K562 (cell line): ENCODE data around the gene MYEF2. TPM values are rescaled to one million over a fixed set of nuclear protein-coding genes. Genes with fewer than 3 reads are reported as not detected.
A peak's percentile ranks its signal among the peaks of the same experiment; 100 is the strongest.

Experiments used
- ATAC-seq: fragments of 200-7000 bp; cut with Tn5 transposase; 3 replicates; pipeline ENCODE4 v1.9.1; 2020; ENCODE audit warnings: moderate library complexity
- BruUV-seq: library from RNA; stranded (reverse); fragments of 400-500 nt; replicated peaks from 2 replicates; lab custom pipeline; 2021; lab: Mats Ljungman, UMichigan
- CTCF ChIA-PET: fragments of 300-600 bp; formaldehyde crosslinking; extraction: SDS; loops from one replicate; lab custom pipeline; 2021; ENCODE audit warnings: low intra/inter-chr PET ratio; lab: Yijun Ruan, JAX
- POLR2A ChIA-PET: fragments of 300-600, 350-650 bp; sonication (Branson Sonifier 250); formaldehyde crosslinking; extraction: SDS; loops from one replicate; lab custom pipeline; 2021; ENCODE audit warnings: antibody characterized with exemption, inconsistent platforms; lab: Yijun Ruan, JAX
- DNase-seq, 4 experiments: peaks; one replicate each; pipeline versions ENCODE4 v3.0.0 to v3.0.0-alpha.2; 2011 to 2018; ENCODE audit warnings: low spot score in 3 of 4, mixed read lengths in 3 of 4; ENCODE audit errors: extremely low read depth in 1 of 4
- FAIRE-seq: peaks from 2 replicates; lab custom pipeline; 2011; peaks lifted over from hg19 to GRCh38; lab: Jason Lieb, UNC
- H2AFZ ChIP-seq: 2 replicates; pipeline ENCODE4 v1.6.0; 2011; ENCODE audit warnings: low read depth, low read length, control low read depth, inconsistent platforms
- H3K27ac ChIP-seq: fragments of 200-600 bp; 3 replicates; pipeline ENCODE4 v1.8.0; 2011; ENCODE audit warnings: low read depth, mild to moderate bottlenecking, control low read depth, inconsistent platforms, low read length, moderate library complexity, mixed read lengths; ENCODE audit errors: extremely low read depth
- H3K27me3 ChIP-seq, 2 experiments: fragments of 300-600 bp in 1 of 2; 2 replicates in 1 of 2; 3 replicates in 1 of 2; pipeline versions ENCODE4 v1.6.0 to v1.8.0; 2011; ENCODE audit warnings: inconsistent platforms in 2 of 2, low read length in 2 of 2, mild to moderate bottlenecking in 1 of 2, mixed read lengths in 1 of 2, moderate library complexity in 1 of 2; ENCODE audit not compliant: control insufficient read depth in 2 of 2, insufficient read depth in 2 of 2
- H3K36me3 ChIP-seq: fragments of 300-600 bp; 3 replicates; pipeline ENCODE4 v1.8.0; 2011; ENCODE audit warnings: mild to moderate bottlenecking, low read length, inconsistent platforms; ENCODE audit not compliant: control insufficient read depth, insufficient read depth
- H3K4me1 ChIP-seq, 2 experiments: fragments of 200-600 bp in 1 of 2; replicated peaks in 1 of 2; 2 replicates in 1 of 2; 3 replicates in 1 of 2; pipeline versions ENCODE4 v1.5.1 to v1.8.0; 2011; ENCODE audit warnings: inconsistent platforms in 2 of 2, low read length in 2 of 2, mild to moderate bottlenecking in 1 of 2, mixed read lengths in 1 of 2, moderate library complexity in 1 of 2; ENCODE audit not compliant: control insufficient read depth in 2 of 2, insufficient read depth in 2 of 2
- H3K4me2 ChIP-seq: 2 replicates; pipeline ENCODE4 v1.6.1; 2011; ENCODE audit warnings: low read length, control low read depth, inconsistent platforms, mixed read lengths; ENCODE audit not compliant: insufficient read depth
- H3K4me3 ChIP-seq: fragments of 200-600 bp; sonication (generic), shearing (Covaris generic); 2 replicates; pipeline ENCODE4 v1.5.1; 2016; ENCODE audit warnings: control low read depth, inconsistent platforms
- H3K79me2 ChIP-seq: fragments of 200-600 bp; 3 replicates; pipeline ENCODE4 v1.8.0; 2011; ENCODE audit warnings: low read length, inconsistent platforms; ENCODE audit not compliant: control insufficient read depth, insufficient read depth
- H3K9ac ChIP-seq, 2 experiments: 2 replicates each; pipeline versions ENCODE4 v1.6.0 to v1.6.1; 2011; ENCODE audit warnings: low read depth in 2 of 2, low read length in 2 of 2, control low read depth in 1 of 2, inconsistent platforms in 1 of 2, mild to moderate bottlenecking in 1 of 2, mixed read lengths in 1 of 2; ENCODE audit not compliant: insufficient read depth in 1 of 2
- H3K9me1 ChIP-seq: one replicate; pipeline ENCODE4 v1.6.0; 2011; ENCODE audit warnings: inconsistent platforms, mild to moderate bottlenecking, low read length, moderate library complexity; ENCODE audit not compliant: control insufficient read depth, insufficient read depth
- H3K9me3 ChIP-seq: replicated peaks from 2 replicates; pipeline ENCODE4 v1.5.1; 2011; ENCODE audit warnings: low read depth, low read length, inconsistent platforms; ENCODE audit not compliant: control insufficient read depth, insufficient read depth
- H4K20me1 ChIP-seq: replicated peaks from 2 replicates; pipeline ENCODE4 v1.6.1; 2011; ENCODE audit warnings: low read length, inconsistent platforms, mixed read lengths; ENCODE audit not compliant: control insufficient read depth, insufficient read depth
- RAD21 ChIP-seq, 2 experiments: fragments of 250-450 bp in 1 of 2; fragments of 450-650 bp in 1 of 2; sonication (Bioruptor Pico) in 1 of 2; formaldehyde crosslinking in 1 of 2; IDR thresholded peaks in 1 of 2; conservative IDR thresholded peaks in 1 of 2; 2 replicates each; pipeline versions ENCODE4 v1.4.0 to v1.8.0; 2020 to 2022; ENCODE audit warnings: mild to moderate bottlenecking in 2 of 2, moderate library complexity in 1 of 2
- SAFB ChIP-seq: fragments of 200-400 bp; formaldehyde crosslinking; IDR thresholded peaks from 2 replicates; pipeline ENCODE4 v1.6.1; 2017; ENCODE audit warnings: low read depth, low read length, borderline replicate concordance
- WGBS: fragments of 100-300 bp; shearing (Covaris generic); methylation state at CpG from one replicate; pipeline ENCODE4 v1.1.6; 2016; ENCODE audit warnings: low coverage, mixed read lengths; ENCODE audit not compliant: insufficient coverage; ENCODE audit errors: missing lambda C conversion rate; 5-methylcytosine and 5-hydroxymethylcytosine counted together
- in situ Hi-C: fragments of 300-500 bp; cut with MboI; formaldehyde crosslinking; loops from 4 replicates; pipeline ENCODE4 v1.15.0; 2018; ENCODE audit warnings: inconsistent platforms, mixed read lengths
- intact Hi-C: fragments of 100-400 bp; cut with micrococcal nuclease; formaldehyde crosslinking; loops from 2 replicates; pipeline ENCODE4 v1.14.2; 2022
- polyA plus RNA-seq, 8 experiments: library from polyadenylated mRNA; depleted of rRNA in 4 of 8; stranded (reverse) in 5 of 8; unstranded in 3 of 8; fragments of >200 nt; fragmentation: Nextera tagmentation in 2 of 8; fragmentation: Illumina TruSeq in 1 of 8; extraction: Ambion mirVana in 2 of 8; extraction: Trizol in 1 of 8; gene quantifications; 2 replicates each; pipeline versions ENCODE4 v1.2.1 to v1.2.3, GENCODE V29; 2011 to 2014; ENCODE audit warnings: inconsistent platforms in 1 of 8, missing spikeins in 1 of 8
- total RNA-seq, 7 experiments: library from RNA; depleted of rRNA in 6 of 7; stranded (reverse); fragments of >200 nt in 6 of 7; fragmentation: Illumina TruSeq in 2 of 7; extraction: Trizol in 2 of 7; gene quantifications; 2 replicates each; pipeline versions ENCODE4 v1.2.1 to v1.2.3, GENCODE V29; 2011 to 2021; ENCODE audit warnings: low replicate concordance in 1 of 7
- TF ChIP-seq, protein P1 (sequence below): fragments of 450-650 bp; formaldehyde crosslinking; IDR thresholded peaks from 2 replicates; pipeline ENCODE4 v1.4.0; 2022; ENCODE audit warnings: missing genetic modification characterization

Gene MYEF2
- total and polyA plus RNA-seq, 9 of the 15 experiments (the other 6 are each of a cell fraction or from before 2014, with no cell fraction given), result 0.03 to 0.82 (median 0.19) TPM

DNA sequence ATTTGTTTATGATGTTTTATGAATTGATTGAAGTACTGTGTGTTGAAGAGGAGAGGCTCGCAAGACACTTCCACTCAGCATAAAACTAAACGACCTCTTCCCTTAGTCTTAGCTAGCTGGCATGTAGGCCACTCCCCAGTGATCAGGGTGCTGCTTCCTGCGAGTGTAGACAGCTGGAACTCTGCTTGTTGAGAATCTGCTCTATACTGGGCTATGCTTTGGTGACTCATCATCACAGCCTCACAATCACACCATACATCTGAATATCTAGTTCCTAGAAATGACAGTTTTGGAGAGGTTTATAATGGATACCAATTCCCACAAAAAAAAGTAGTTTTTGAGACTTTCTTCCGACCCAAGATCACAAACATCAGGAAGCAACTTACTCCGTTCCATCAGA is 58.8 kb downstream of the MYEF2 start (continued):
- TF ChIP-seq, protein P1, sequence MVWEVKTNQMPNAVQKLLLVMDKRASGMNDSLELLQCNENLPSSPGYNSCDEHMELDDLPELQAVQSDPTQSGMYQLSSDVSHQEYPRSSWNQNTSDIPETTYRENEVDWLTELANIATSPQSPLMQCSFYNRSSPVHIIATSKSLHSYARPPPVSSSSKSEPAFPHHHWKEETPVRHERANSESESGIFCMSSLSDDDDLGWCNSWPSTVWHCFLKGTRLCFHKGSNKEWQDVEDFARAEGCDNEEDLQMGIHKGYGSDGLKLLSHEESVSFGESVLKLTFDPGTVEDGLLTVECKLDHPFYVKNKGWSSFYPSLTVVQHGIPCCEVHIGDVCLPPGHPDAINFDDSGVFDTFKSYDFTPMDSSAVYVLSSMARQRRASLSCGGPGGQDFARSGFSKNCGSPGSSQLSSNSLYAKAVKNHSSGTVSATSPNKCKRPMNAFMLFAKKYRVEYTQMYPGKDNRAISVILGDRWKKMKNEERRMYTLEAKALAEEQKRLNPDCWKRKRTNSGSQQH (CRISPR knock-in tag), result no peak
- TF ChIP-seq, all 486 proteins: peak for 0

DNA sequence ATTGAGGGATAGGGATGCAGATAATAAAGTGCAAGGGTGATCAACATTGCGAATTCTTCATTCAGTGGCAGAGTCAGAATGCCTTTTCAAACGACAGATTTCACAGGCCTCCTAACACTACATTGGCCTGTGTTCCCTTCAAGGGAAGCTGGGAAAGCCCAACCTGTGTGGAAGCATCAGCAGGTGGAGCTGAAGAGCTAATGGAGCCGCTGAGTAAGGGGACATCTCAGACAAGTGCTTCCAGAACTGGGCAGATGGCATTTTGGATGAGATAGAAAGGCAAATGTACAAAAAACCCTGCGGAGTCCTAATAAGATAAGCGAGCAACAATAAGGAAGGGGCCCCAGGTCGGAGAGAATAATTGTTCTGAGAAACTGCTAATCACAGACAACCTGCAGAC is 65.9 kb downstream of the MYEF2 start:
- 2% methylated on average over 6 of the region's 6 CpGs for WGBS
- H2AFZ ChIP-seq, result no peak overlapping the region
- no peaks in the 10 kb centered on the region for H3K27me3 ChIP-seq
- CTCF ChIA-PET, result no interaction called here
- in situ Hi-C loops (no loop called here), intact Hi-C loops (no loop called here)
- H3K9ac ChIP-seq, result no peak overlapping the region
- H3K9me1 ChIP-seq, result no peaks in the 10 kb centered on the region
- ATAC-seq, result no peak
- H3K4me2 ChIP-seq, result no peak overlapping the region
- FAIRE-seq, result no peak
- no TSS peak for BruUV-seq
- H3K27ac ChIP-seq, result no peak overlapping the region
- no peaks in the 10 kb centered on the region for H3K9me3 ChIP-seq
- no peak overlapping the region for H3K4me3 ChIP-seq
- H3K79me2 ChIP-seq, result no peaks in the 10 kb centered on the region
- H3K4me1 ChIP-seq, result no peaks in the 10 kb centered on the region
- no peak for DNase-seq
- POLR2A ChIA-PET, result no interaction called here
- H4K20me1 ChIP-seq, result no peaks in the 10 kb centered on the region
- no peaks in the 10 kb centered on the region for H3K36me3 ChIP-seq
- TF ChIP-seq RAD21 (CRISPR knock-in tag; conservative IDR thresholded peaks at IDR 0.05 in 1 of 2, IDR thresholded peaks at IDR 0.05 in 1 of 2), result 0 out of 4 replicates have a peak, but pooled peaks of 1 of the 2 experiments have one; percentile 20
- no peak for TF ChIP-seq SAFB
